SK-N-SH treated with all-trans-retinoic acid at 6 μM for 48 hours (cell line): ENCODE results near the gene CRYGS.

Experiments used
- ATAC-seq: fragments of 200-7000 bp; cut with Tn5 transposase; 3 replicates; pipeline ENCODE4 v1.9.1; 2020; ENCODE audit warnings: mild to moderate bottlenecking, moderate library complexity
- ARNTL ChIP-seq: fragments of 450-650 bp; formaldehyde crosslinking; IDR thresholded peaks from 2 replicates; pipeline ENCODE4 v1.5.0; 2020; ENCODE audit warnings: low read depth, mild to moderate bottlenecking, moderate library complexity, borderline replicate concordance
- BACH2 ChIP-seq: fragments of 250-450 bp; sonication (Bioruptor Pico); IDR thresholded peaks from 2 replicates; pipeline ENCODE4 v1.9.0; 2021; ENCODE audit warnings: mild to moderate bottlenecking, borderline replicate concordance
- CREB5 ChIP-seq: fragments of 250-450 bp; sonication (Bioruptor Pico); IDR thresholded peaks from 2 replicates; pipeline ENCODE4 v1.5.1; 2020; ENCODE audit warnings: low read depth, mild to moderate bottlenecking, moderate library complexity
- CSRNP3 ChIP-seq: fragments of 250-450 bp; sonication (Bioruptor Pico); IDR thresholded peaks from 2 replicates; pipeline ENCODE4 v1.5.1; 2021; ENCODE audit warnings: mild to moderate bottlenecking, moderate library complexity
- ESRRG ChIP-seq: fragments of 250-450 bp; sonication (Bioruptor Pico); IDR thresholded peaks from 2 replicates; pipeline ENCODE4 v1.6.1; 2021; ENCODE audit warnings: mild to moderate bottlenecking
- GLIS3 ChIP-seq: fragments of 250-450 bp; sonication (Bioruptor Pico); IDR thresholded peaks from 2 replicates; pipeline ENCODE4 v1.5.0; 2020; ENCODE audit warnings: mild to moderate bottlenecking, moderate library complexity
- ISL1 ChIP-seq: fragments of 250-450 bp; sonication (Bioruptor Pico); IDR thresholded peaks from 2 replicates; pipeline ENCODE4 v2.1.2; 2022; ENCODE audit warnings: mild to moderate bottlenecking, moderate library complexity
- OSR1 ChIP-seq: fragments of 250-450 bp; sonication (Bioruptor Pico); IDR thresholded peaks from 2 replicates; pipeline ENCODE4 v1.8.0; 2022; ENCODE audit warnings: moderate library complexity, mild to moderate bottlenecking, inconsistent platforms
- PATZ1 ChIP-seq: fragments of 250-450 bp; sonication (Bioruptor Pico); IDR thresholded peaks from 2 replicates; pipeline ENCODE4 v1.8.0; 2020; ENCODE audit warnings: mild to moderate bottlenecking, moderate library complexity, borderline replicate concordance
- POU6F1 ChIP-seq: fragments of 250-450 bp; sonication (Bioruptor Pico); IDR thresholded peaks from 2 replicates; pipeline ENCODE4 v1.8.0; 2021; ENCODE audit warnings: low read depth, mild to moderate bottlenecking, moderate library complexity, borderline replicate concordance
- PPARA ChIP-seq: fragments of 250-450 bp; sonication (Bioruptor Pico); IDR thresholded peaks from 2 replicates; pipeline ENCODE4 v1.5.0; 2020; ENCODE audit warnings: mild to moderate bottlenecking, borderline replicate concordance
- RARB ChIP-seq: fragments of 250-450 bp; sonication (Bioruptor Pico); IDR thresholded peaks from 2 replicates; pipeline ENCODE4 v1.8.0; 2021; ENCODE audit warnings: mild to moderate bottlenecking, moderate library complexity
- SNAI2 ChIP-seq: fragments of 250-450 bp; sonication (Bioruptor Pico); IDR thresholded peaks from 2 replicates; pipeline ENCODE4 v1.5.0; 2020; ENCODE audit warnings: mild to moderate bottlenecking, moderate library complexity
- TCF4 ChIP-seq: fragments of 250-450 bp; sonication (Bioruptor Pico); IDR thresholded peaks from 2 replicates; pipeline ENCODE4 v1.8.0; 2021; ENCODE audit warnings: mild to moderate bottlenecking, moderate library complexity, borderline replicate concordance
- TOX ChIP-seq: fragments of 250-450 bp; sonication (Bioruptor Pico); IDR thresholded peaks from 2 replicates; pipeline ENCODE4 v1.8.0; 2021; ENCODE audit warnings: mild to moderate bottlenecking, moderate library complexity, borderline replicate concordance
- TSHZ2 ChIP-seq: fragments of 250-450 bp; sonication (Bioruptor Pico); IDR thresholded peaks from 2 replicates; pipeline ENCODE4 v1.5.0; 2020; ENCODE audit warnings: mild to moderate bottlenecking, moderate library complexity
- ZC3H10 ChIP-seq: fragments of 250-450 bp; sonication (Bioruptor Pico); IDR thresholded peaks from 2 replicates; pipeline ENCODE4 v1.5.1; 2021; ENCODE audit warnings: mild to moderate bottlenecking, moderate library complexity
- ZFP3 ChIP-seq: fragments of 250-450 bp; sonication (Bioruptor Pico); IDR thresholded peaks from 2 replicates; pipeline ENCODE4 v1.5.0; 2020; ENCODE audit warnings: mild to moderate bottlenecking, moderate library complexity
- ZFP30 ChIP-seq: fragments of 450-650 bp; formaldehyde crosslinking; IDR thresholded peaks from 2 replicates; pipeline ENCODE4 v1.5.0; 2022; ENCODE audit warnings: mild to moderate bottlenecking, moderate library complexity
- ZNF565 ChIP-seq: fragments of 450-650 bp; formaldehyde crosslinking; conservative IDR thresholded peaks from 2 replicates; pipeline ENCODE4 v1.5.0; 2020; ENCODE audit warnings: low read depth, mild to moderate bottlenecking, moderate library complexity
- ZNF70 ChIP-seq: fragments of 450-650 bp; formaldehyde crosslinking; IDR thresholded peaks from 2 replicates; pipeline ENCODE4 v1.5.0; 2020; ENCODE audit warnings: mild to moderate bottlenecking, moderate library complexity
- ZNF8 ChIP-seq: fragments of 450-650 bp; formaldehyde crosslinking; IDR thresholded peaks from 2 replicates; pipeline ENCODE4 v1.5.0; 2020; ENCODE audit warnings: mild to moderate bottlenecking, moderate library complexity

CRYGS gene

DNA sequence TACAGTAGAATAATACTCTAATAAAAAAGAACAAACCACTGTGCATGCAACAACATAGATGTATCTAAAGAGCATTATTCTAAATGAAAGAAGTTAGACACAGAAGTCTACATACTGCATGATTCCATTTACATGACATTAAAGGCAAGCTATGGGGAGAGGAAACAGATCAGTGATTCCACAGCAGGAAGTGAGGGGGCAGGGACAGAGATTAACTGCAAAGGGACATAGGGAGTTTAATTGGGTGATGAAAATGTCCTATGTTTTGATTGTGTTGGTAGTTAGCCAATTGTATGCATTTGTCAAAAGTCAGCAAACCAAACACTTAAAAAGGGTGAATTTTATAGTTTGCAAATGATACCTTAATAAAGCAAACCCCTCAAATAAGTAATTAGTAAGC is 13.8 kb downstream of the CRYGS start:
- TF ChIP-seq ARNTL (no peak), CSRNP3 (CRISPR knock-in tag) (no peak), ZC3H10 (CRISPR knock-in tag) (no peak), GLIS3 (CRISPR knock-in tag) (no peak), POU6F1 (no peak), TCF4 (CRISPR knock-in tag) (no peak), ZFP3 (CRISPR knock-in tag) (no peak), TSHZ2 (CRISPR knock-in tag) (no peak), TOX (CRISPR knock-in tag) (no peak), ZNF8 (CRISPR knock-in tag) (no peak)
- no peak for ATAC-seq

GRCh38 chr3:186529201-186529999 is 14.8 kb downstream of the CRYGS start:
- TF ChIP-seq PPARA (no peak), OSR1 (CRISPR knock-in tag) (no peak), ZFP30 (CRISPR knock-in tag) (no peak)
- no peak for ATAC-seq

DNA sequence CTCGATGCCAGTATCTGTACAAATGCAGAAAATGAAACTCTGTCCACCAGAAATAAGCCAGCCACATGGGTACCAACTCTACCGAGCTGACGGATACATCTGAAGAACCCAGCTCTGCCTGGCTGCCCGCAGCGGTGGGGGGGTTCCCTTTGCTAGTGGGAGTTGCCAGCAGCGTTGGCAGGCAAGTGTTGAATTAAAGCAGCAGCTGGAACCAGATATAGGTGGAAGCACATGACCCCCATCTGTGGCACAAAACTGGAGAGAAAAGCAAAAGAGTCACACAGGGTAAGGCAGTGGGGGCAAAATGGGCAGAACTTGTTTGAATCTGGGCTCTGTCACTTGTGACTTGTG is 17.9 kb downstream of the CRYGS start:
- TF ChIP-seq RARB = no peak
- TF ChIP-seq ARNTL = no peak
- TF ChIP-seq PATZ1 (CRISPR knock-in tag) = no peak
- TF ChIP-seq TOX (CRISPR knock-in tag) = no peak
- TF ChIP-seq ZNF565 (CRISPR knock-in tag) = no peak
- TF ChIP-seq ZNF70 (CRISPR knock-in tag) = no peak
- no peak for TF ChIP-seq BACH2 (CRISPR knock-in tag)
- TF ChIP-seq CREB5 = no peak
- TF ChIP-seq PPARA = no peak
- TF ChIP-seq ZFP30 (CRISPR knock-in tag) = no peak
- TF ChIP-seq ZC3H10 (CRISPR knock-in tag) = no peak
- TF ChIP-seq SNAI2 = no peak
- TF ChIP-seq ZNF8 (CRISPR knock-in tag) = no peak
- no peak for TF ChIP-seq ISL1 (CRISPR knock-in tag)
- no peak for TF ChIP-seq POU6F1
- TF ChIP-seq TSHZ2 (CRISPR knock-in tag) = no peak
- TF ChIP-seq OSR1 (CRISPR knock-in tag) = no peak
- TF ChIP-seq ESRRG = no peak
- no peak for TF ChIP-seq GLIS3 (CRISPR knock-in tag)
- TF ChIP-seq ZFP3 (CRISPR knock-in tag) = no peak
- ATAC-seq = no peak
